PFSK-1 (cell line): ENCODE measurements around the gene RALGAPB.

Experiments used
- POLR2AphosphoS5 ChIP-seq: IDR thresholded peaks from 2 replicates; pipeline ENCODE4 v1.6.1; 2012; ENCODE audit warnings: low read depth, mild to moderate bottlenecking, control low read depth, low read length, moderate library complexity
- REST ChIP-seq, 2 experiments: IDR thresholded peaks; 2 replicates each; pipeline versions ENCODE4 v1.6.1 to v1.8.0; 2011 to 2012; ENCODE audit warnings: low read depth in 2 of 2, low read length in 2 of 2, control low read depth in 1 of 2, inconsistent platforms in 1 of 2, mild to moderate bottlenecking in 1 of 2, moderate library complexity in 1 of 2; ENCODE audit not compliant: insufficient read depth in 1 of 2
- SIN3A ChIP-seq: IDR thresholded peaks from 2 replicates; pipeline ENCODE4 v1.6.1; 2012; ENCODE audit warnings: mild to moderate bottlenecking, low read length, moderate library complexity, borderline replicate concordance; ENCODE audit not compliant: insufficient read depth
- TAF1 ChIP-seq: IDR thresholded peaks from 2 replicates; pipeline ENCODE4 v1.6.1; 2012; ENCODE audit warnings: low read length, control low read depth, borderline replicate concordance; ENCODE audit not compliant: insufficient read depth

GRCh38 chr20:38620441-38620840 is 147.8 kb downstream of the RALGAPB start:
- no peak for TF ChIP-seq POLR2AphosphoS5
- TF ChIP-seq TAF1 = no peak
- TF ChIP-seq SIN3A = no peak
- TF ChIP-seq REST (IDR thresholded peaks at IDR 0.05; ENCODE audit: insufficient read depth in 1 of 2, low read depth in 2 of 2, low read length in 2 of 2) = no peak
